ENCODE results near the gene CCDC184. TPM values are rescaled to one million over a fixed set of nuclear protein-coding genes. Genes with fewer than 3 reads are reported as not detected.

CCDC184 gene
- total RNA-seq, 4 donors from 2014 or later = 0.18 to 1.2 (median 0.65) TPM

DNA sequence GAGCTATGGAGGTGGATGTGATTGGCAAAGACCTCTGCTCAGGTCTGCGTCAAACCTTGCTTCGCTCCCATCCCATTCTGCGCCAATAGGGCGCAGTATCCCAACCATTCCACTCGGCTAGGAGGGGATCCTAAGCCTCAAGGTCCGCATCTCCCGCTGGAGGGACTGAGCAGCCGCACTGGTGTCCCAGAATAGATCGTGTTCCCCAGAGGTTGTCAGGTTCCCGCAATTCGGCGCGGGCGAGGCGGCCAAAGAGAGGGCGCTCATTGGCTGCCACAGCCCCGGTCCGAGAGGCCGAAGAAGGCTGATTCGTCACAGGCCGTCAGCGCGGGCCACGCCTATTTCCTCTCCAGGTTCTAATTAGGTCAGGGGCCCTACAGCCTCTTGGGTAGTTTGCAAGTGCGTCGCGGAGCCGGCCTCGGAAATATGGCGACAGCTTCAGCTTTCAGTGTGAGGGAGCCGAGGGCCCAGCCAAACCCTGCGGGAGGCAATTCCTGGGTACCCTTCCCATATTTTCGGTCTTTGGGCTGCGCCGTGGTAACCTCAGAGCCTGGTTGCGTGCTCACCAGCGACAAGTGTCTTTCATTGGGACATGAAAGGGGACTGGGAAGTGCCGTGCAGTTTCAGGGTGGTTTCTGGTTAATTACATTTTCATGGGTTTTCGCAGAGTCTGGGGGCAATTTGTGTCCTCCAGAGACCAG, 14.7 kb downstream of the CCDC184 start:
- Histone ChIP-seq H3K4me1 (peaks cover under 1 to 68% (median 6%) of the 10 kb centered on the region in 3 donors), H3K4me3 (peak overlapping the region; percentile 49 to 85 (median 78)), H3K9me3 (no peaks in the 10 kb centered on the region), H3K27ac (peak overlapping the region; percentile 93 to 98 (median 98)), H3K36me3 (no peaks in the 10 kb centered on the region), H3K27me3 (no peaks in the 10 kb centered on the region)
- DNase-seq = peak; percentile 90
- peak in 3 of 4 donors; percentile 61 to 98 (median 96) for TF ChIP-seq POLR2A (IDR thresholded peaks at IDR 0.05)
- TF ChIP-seq, protein P1, sequence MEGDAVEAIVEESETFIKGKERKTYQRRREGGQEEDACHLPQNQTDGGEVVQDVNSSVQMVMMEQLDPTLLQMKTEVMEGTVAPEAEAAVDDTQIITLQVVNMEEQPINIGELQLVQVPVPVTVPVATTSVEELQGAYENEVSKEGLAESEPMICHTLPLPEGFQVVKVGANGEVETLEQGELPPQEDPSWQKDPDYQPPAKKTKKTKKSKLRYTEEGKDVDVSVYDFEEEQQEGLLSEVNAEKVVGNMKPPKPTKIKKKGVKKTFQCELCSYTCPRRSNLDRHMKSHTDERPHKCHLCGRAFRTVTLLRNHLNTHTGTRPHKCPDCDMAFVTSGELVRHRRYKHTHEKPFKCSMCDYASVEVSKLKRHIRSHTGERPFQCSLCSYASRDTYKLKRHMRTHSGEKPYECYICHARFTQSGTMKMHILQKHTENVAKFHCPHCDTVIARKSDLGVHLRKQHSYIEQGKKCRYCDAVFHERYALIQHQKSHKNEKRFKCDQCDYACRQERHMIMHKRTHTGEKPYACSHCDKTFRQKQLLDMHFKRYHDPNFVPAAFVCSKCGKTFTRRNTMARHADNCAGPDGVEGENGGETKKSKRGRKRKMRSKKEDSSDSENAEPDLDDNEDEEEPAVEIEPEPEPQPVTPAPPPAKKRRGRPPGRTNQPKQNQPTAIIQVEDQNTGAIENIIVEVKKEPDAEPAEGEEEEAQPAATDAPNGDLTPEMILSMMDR (IDR thresholded peaks at IDR 0.05) = peak in 1 of 6 experiments; percentile 5
- intact Hi-C loops (cut with DNase I) = no loop called here
- WGBS, 2 donors = 3 to 8% methylated on average over 4 to 6 of the region's 39 CpGs

- no peak for TF ChIP-seq POLR2A (IDR thresholded peaks at IDR 0.05)
- TF ChIP-seq, protein P1 (IDR thresholded peaks at IDR 0.05) = no peak
- WGBS, 2 donors = 31 to 39% methylated on average over 11 to 12 of the region's 26 CpGs
- Histone ChIP-seq H3K36me3 (no peaks in the 10 kb centered on the region), H3K4me1 (peaks cover 0 to 63% (median 3%) of the 10 kb centered on the region in 3 donors), H3K27me3 (no peaks in the 10 kb centered on the region), H3K27ac (peak overlapping the region; percentile 93 to 98 (median 98)), H3K4me3 (peak overlapping the region; percentile 49 to 85 (median 78)), H3K9me3 (peaks cover 0 to under 1% (median 0%) of the 10 kb centered on the region in 3 donors)
- intact Hi-C loops (cut with DNase I) = no loop called here
- no peak for DNase-seq
These were observed 15.2 kb downstream of the CCDC184 start for GRCh38 chr12:48198672-48198971.

DNA sequence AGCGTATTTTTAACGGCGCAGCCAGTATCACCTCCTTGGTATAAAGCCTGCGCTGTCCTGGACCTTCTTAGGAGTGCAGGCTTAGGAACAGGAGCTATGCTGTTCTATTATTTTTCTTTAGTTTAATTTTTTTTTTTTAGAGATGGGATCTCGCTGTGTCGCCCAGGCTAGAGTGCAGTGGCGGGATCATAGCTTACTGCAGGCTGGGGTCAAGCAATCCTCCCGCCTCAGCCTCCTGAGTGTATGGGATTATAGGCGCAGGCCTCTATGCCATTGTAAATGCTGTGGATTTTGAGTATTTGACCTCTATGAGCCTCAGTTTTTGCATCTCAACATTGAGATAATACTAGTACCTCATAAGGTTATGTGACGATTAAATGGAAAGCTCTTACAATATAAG, 15.5 kb downstream of the CCDC184 start:
- peaks cover 0 to 59% (median 3%) of the 10 kb centered on the region in 3 donors for H3K4me1 ChIP-seq
- no peaks in the 10 kb centered on the region for H3K27me3 ChIP-seq
- H3K27ac ChIP-seq = peak overlapping the region; percentile 93 to 98 (median 98)
- H3K36me3 ChIP-seq = no peaks in the 10 kb centered on the region
- DNase-seq = no peak
- intact Hi-C loops (cut with DNase I) = no loop called here
- peaks cover 0 to 4% (median 0%) of the 10 kb centered on the region in 3 donors for H3K9me3 ChIP-seq
- H3K4me3 ChIP-seq = peak overlapping the region; percentile 49 to 85 (median 78)
- WGBS, 2 donors = 59 to 60% methylated on average over 10 of the region's 10 CpGs
- TF ChIP-seq, protein P1 (IDR thresholded peaks at IDR 0.05) = no peak
- no peak for TF ChIP-seq POLR2A (IDR thresholded peaks at IDR 0.05)

- Histone ChIP-seq H3K36me3 (no peaks in the 10 kb centered on the region), H3K27me3 (no peaks in the 10 kb centered on the region), H3K27ac (peak overlapping the region; percentile 11 to 98 (median 96)), H3K9me3 (peaks cover 0 to 12% (median 0%) of the 10 kb centered on the region in 3 donors), H3K4me1 (peaks cover 0 to 51% (median 3%) of the 10 kb centered on the region in 3 donors), H3K4me3 (peak overlapping the region in 3 of 4 donors; percentile 76 to 85 (median 79))
- TF ChIP-seq POLR2A (IDR thresholded peaks at IDR 0.05) = no peak
- TF ChIP-seq, protein P1 (IDR thresholded peaks at IDR 0.05) = no peak
- DNase-seq = no peak
- intact Hi-C loops (cut with DNase I) = no loop called here
- WGBS, 2 donors = 40 to 50% methylated on average over 3 of the region's 3 CpGs
These were observed 16.4 kb downstream of the CCDC184 start for GRCh38 chr12:48199774-48200221.

DNA sequence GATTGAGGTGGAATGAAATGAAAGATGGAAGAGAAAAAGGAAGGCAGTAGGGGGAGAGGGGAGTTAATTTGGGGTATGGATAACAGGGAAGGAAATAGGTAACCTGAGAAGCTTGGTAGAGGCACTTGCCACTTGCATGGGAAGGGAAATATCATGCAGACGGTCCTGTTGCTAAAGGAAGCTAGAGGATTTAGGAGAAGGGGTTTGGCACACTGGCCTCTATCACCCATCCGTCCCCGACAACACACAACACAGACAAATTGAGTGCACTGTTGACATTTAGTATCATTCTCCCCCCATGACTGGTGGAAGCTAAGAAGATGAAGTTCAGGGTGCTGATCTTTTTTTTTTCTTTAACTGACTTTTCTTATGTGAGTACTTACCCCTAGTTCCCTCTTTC, 17.6 kb downstream of the CCDC184 start:
- no peak overlapping the region for H3K27ac ChIP-seq
- no peaks in the 10 kb centered on the region for H3K27me3 ChIP-seq
- 80% methylated on average over 3 of the region's 3 CpGs for WGBS, 2 donors
- DNase-seq = no peak
- H3K36me3 ChIP-seq = peaks cover 0 to 6% (median 0%) of the 10 kb centered on the region in 3 donors
- TF ChIP-seq, protein P1 (IDR thresholded peaks at IDR 0.05) = no peak
- TF ChIP-seq POLR2A (IDR thresholded peaks at IDR 0.05) = no peak
- intact Hi-C loops (cut with DNase I) = no loop called here
- peaks cover 0 to 24% (median 4%) of the 10 kb centered on the region in 3 donors for H3K9me3 ChIP-seq
- H3K4me1 ChIP-seq = peaks cover 0 to 41% (median 3%) of the 10 kb centered on the region in 3 donors
- no peak overlapping the region for H3K4me3 ChIP-seq
